OCI-LY3 (cell line): Measurements from ENCODE around the gene DNAL1.

Experiments used
- CTCF ChIP-seq: fragments of 200-600, 300-600 bp; sonication (generic); IDR thresholded peaks from 2 replicates; pipeline ENCODE4 v1.5.1; 2014; ENCODE audit warnings: antibody characterized with exemption, low read length, low read depth
- EZH2phosphoT487 ChIP-seq: fragments of 200-600 bp; shearing (Covaris generic); IDR thresholded peaks from 2 replicates; pipeline ENCODE4 v1.6.1; 2018; ENCODE audit warnings: antibody characterized with exemption, mixed run types, low read depth

- TF ChIP-seq CTCF = no peak
- no peak for TF ChIP-seq EZH2phosphoT487
These were observed at the start of gene DNAL1 for GRCh38 chr14:73644531-73645247.
